Measurements from ENCODE around the gene EIF5A. TPM values are rescaled to one million over a fixed set of nuclear protein-coding genes. Genes with fewer than 3 reads are reported as not detected.

EIF5A gene
- total RNA-seq, 4 donors from 2014 or later, result 94.4 to 128 (median 120) TPM

DNA sequence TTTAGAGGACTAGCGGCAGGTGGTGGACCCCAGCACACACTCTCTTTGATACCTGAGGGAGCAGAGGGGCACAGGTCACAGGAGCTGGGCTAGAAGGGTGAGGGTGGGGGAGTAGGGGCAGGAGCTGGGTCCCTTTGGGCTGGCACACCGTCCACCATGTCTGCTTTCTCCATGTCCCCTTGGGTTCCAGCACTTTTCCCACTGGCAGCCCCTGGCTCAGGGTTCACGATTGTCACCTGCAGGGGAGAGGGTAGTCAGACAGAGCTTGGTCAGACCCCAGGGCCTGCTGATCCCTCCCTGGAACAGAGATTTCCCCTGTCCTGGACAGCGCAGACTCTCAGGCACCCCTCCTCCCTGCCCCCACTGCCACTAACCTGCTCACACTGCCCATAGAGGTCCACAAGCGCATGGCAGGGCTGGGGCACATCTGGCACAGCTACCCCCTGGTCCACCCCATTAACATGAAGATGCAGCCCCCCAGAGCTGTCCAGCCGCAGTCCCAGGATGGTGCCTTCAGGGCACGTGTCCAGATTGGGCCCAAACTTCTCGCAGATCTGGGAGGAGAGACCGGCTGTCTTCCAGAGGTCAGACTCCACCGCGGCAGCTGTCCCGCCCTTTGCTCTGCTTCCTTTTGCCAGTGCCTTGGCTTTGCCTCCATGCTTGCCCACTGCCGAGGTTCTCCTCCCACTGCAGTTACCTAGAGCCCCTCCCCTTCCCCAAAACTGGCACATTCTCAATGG, 10.9 kb downstream of the EIF5A start:
- H3K36me3 ChIP-seq, result peaks cover 0 to 61% (median 0%) of the 10 kb centered on the region in 3 donors
- H3K27ac ChIP-seq, result no peak overlapping the region
- H3K4me3 ChIP-seq, result no peak overlapping the region

DNA sequence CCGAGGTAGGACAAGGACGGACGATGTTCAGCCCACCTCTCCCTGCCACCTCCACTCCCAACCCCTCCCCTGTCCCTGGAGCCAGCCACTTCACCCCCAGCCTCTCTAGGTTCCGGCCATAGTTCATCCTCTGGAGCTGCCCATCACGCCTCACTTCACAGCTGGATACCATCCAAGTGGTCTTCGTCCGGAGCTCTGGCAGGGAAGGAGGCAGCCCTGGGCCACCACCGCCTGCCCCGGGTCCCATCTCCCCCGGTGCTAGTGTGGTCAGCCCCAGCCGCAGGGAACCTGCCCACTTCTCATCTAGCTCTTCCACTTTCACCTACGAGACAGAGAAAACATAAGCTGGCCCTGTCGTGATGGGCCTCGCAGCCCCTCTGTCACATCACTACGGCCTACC, 14.0 kb downstream of the EIF5A start:
- Histone ChIP-seq H3K4me1 (no peaks in the 10 kb centered on the region), H3K36me3 (peaks cover 0 to 75% (median 0%) of the 10 kb centered on the region in 3 donors), H3K27ac (no peak overlapping the region), H3K9me3 (no peaks in the 10 kb centered on the region), H3K27me3 (no peaks in the 10 kb centered on the region), H3K4me3 (no peak overlapping the region)
- TF ChIP-seq POLR2A (IDR thresholded peaks at IDR 0.05), result no peak
- TF ChIP-seq, protein P1, sequence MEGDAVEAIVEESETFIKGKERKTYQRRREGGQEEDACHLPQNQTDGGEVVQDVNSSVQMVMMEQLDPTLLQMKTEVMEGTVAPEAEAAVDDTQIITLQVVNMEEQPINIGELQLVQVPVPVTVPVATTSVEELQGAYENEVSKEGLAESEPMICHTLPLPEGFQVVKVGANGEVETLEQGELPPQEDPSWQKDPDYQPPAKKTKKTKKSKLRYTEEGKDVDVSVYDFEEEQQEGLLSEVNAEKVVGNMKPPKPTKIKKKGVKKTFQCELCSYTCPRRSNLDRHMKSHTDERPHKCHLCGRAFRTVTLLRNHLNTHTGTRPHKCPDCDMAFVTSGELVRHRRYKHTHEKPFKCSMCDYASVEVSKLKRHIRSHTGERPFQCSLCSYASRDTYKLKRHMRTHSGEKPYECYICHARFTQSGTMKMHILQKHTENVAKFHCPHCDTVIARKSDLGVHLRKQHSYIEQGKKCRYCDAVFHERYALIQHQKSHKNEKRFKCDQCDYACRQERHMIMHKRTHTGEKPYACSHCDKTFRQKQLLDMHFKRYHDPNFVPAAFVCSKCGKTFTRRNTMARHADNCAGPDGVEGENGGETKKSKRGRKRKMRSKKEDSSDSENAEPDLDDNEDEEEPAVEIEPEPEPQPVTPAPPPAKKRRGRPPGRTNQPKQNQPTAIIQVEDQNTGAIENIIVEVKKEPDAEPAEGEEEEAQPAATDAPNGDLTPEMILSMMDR (IDR thresholded peaks at IDR 0.05), result no peak
- DNase-seq, result no peak

More for the DNA sequence above, 10.9 kb downstream of the EIF5A start:
- Histone ChIP-seq H3K9me3 (no peaks in the 10 kb centered on the region), H3K4me1 (peaks cover 0 to 18% (median 9%) of the 10 kb centered on the region in 4 donors), H3K27me3 (no peaks in the 10 kb centered on the region)
- no peak for TF ChIP-seq POLR2A (IDR thresholded peaks at IDR 0.05)
- TF ChIP-seq, protein P1 (IDR thresholded peaks at IDR 0.05), result no peak
- DNase-seq, result no peak

DNA sequence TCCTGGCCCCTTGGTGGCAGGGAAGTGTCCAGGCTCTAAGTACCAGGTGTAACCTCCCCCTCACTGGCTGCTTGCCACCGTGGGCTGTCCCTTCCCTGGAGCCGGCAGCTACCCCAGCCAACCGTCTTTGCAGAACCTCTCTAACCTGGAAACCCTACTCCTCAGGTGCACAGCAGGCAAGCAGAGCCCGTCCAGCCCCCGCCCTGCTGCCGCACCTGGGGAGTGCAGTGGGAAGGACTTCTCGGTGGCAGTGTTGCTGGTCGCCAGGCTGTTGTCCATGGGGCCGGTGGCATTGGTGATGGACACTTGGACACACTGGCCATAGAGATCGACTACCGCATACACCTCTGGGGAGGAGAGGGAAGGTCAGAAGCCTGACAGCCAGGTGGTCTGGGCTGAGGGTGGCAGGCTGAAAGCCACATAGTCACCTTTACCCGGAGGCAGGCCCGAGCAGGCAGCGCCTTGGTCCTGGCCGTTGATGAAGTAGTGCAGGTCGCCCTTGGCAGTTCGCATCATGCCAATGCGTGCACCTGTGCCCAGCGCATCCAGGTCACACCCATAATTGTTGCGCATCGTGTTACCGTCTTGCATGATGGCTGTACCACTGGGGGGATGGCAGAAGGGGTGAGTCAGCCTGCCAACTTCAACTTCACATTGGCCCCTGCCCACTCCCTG, 15.2 kb downstream of the EIF5A start:
- H3K9me3 ChIP-seq, result no peaks in the 10 kb centered on the region
- DNase-seq, result no peak
- peaks cover 0 to 71% (median 0%) of the 10 kb centered on the region in 3 donors for H3K36me3 ChIP-seq
- H3K4me3 ChIP-seq, result no peak overlapping the region
- no peak for TF ChIP-seq POLR2A (IDR thresholded peaks at IDR 0.05)
- TF ChIP-seq, protein P1 (IDR thresholded peaks at IDR 0.05), result no peak
- H3K27ac ChIP-seq, result no peak overlapping the region
- no peaks in the 10 kb centered on the region for H3K27me3 ChIP-seq
- peaks cover 0 to under 1% (median 0%) of the 10 kb centered on the region in 4 donors for H3K4me1 ChIP-seq

DNA sequence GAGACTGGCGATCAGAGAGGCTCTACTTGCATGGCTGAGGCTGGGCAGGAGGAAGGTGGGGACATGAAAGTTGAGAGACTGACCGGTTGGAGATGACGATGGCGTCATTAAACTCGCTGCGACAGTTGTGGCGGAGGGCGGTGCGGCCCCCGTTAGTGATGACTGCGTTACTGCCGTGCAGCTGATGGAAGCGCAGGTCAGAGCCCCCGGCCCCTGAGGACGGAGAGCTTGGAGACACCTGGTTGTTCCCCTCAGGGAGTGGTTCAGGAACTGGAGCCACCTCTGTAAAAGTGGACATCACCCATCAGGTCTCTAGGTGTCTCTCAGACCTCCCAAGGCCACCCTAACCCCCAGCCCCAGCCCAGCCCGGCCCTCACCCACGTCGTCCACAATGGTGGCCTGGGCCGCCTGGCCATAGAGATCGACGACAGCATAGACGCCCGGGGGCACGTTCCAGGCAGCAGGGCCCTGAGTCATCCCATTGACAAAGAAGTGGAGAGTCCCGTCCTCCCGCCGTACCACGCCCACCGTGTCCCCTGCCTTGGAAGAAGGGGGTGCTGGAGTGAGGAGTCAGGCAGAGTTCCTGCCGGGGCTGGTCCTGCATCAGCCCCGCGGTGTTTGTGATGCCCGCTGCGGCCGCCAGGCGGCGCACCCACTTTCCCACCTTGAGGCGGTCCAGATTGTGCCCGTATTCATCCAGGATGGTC, 16.5 kb downstream of the EIF5A start:
- Histone ChIP-seq H3K4me3 (no peak overlapping the region), H3K36me3 (peaks cover 0 to 59% (median 0%) of the 10 kb centered on the region in 3 donors), H3K27me3 (no peaks in the 10 kb centered on the region), H3K27ac (no peak overlapping the region), H3K4me1 (peaks cover 0 to 11% (median 3%) of the 10 kb centered on the region in 4 donors), H3K9me3 (no peaks in the 10 kb centered on the region)
- TF ChIP-seq, protein P1 (IDR thresholded peaks at IDR 0.05), result peak; percentile 74 to 94 (median 78)
- TF ChIP-seq POLR2A (IDR thresholded peaks at IDR 0.05), result no peak
- DNase-seq, result peak; percentile 68 to 85 (median 76)

DNA sequence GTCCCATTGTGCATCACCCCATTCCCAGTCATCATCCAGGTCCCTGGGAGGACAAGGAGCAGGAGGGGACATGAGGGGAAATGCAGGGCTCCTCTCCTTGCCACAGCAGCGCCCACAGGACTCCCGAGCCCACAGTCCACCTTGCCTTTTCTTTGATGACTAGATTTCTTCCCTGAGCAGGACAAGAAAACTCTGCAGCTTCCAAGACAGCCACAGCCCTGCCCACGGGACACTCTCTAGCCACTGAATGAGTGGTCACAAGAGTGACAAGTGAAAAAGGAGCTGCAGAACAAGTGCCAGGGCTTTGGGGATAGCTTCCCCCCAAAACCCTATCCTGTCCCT, 17.0 kb downstream of the EIF5A start:
- Histone ChIP-seq H3K27ac (no peak overlapping the region), H3K4me3 (no peak overlapping the region), H3K4me1 (peaks cover 0 to 11% (median 3%) of the 10 kb centered on the region in 4 donors), H3K9me3 (no peaks in the 10 kb centered on the region), H3K36me3 (peaks cover 0 to 58% (median 0%) of the 10 kb centered on the region in 3 donors), H3K27me3 (no peaks in the 10 kb centered on the region)
- TF ChIP-seq POLR2A (IDR thresholded peaks at IDR 0.05), result no peak
- TF ChIP-seq, protein P1 (IDR thresholded peaks at IDR 0.05), result no peak
- DNase-seq, result no peak

All from Peyer's patch (tissue), 4 donors.